HUES6 (cell line): ENCODE data around the gene GMDS.

ENCODE experiments used
- H3K27ac ChIP-seq: 2 replicates; pipeline ENCODE4 v1.7.0; 2013; ENCODE audit warnings: low read depth, mild to moderate bottlenecking, low read length, inconsistent platforms
- H3K27me3 ChIP-seq: 2 replicates; pipeline ENCODE4 v1.6.1; 2013; ENCODE audit warnings: low read length; ENCODE audit not compliant: control insufficient read depth, insufficient read depth
- H3K36me3 ChIP-seq: 2 replicates; pipeline ENCODE4 v1.6.1; 2013; ENCODE audit warnings: low read length; ENCODE audit not compliant: control insufficient read depth, insufficient read depth
- H3K4me1 ChIP-seq: 2 replicates; pipeline ENCODE4 v1.6.1; 2013; ENCODE audit warnings: low read length; ENCODE audit not compliant: control insufficient read depth, insufficient read depth
- H3K4me3 ChIP-seq: 2 replicates; pipeline ENCODE4 v1.5.1; 2013; ENCODE audit warnings: low read depth, low read length
- H3K9ac ChIP-seq: one replicate; pipeline ENCODE4 v1.6.1; 2013; ENCODE audit warnings: mild to moderate bottlenecking, low read length
- H3K9me3 ChIP-seq: 2 replicates; pipeline ENCODE4 v1.6.1; 2013; ENCODE audit warnings: low read depth, low read length; ENCODE audit not compliant: control insufficient read depth, insufficient read depth

The GMDS gene

GRCh38 chr6:1962201-1962600 lies 283.2 kb downstream of the GMDS start:
- Histone ChIP-seq H3K27me3 (no peaks in the 10 kb centered on the region), H3K36me3 (no peaks in the 10 kb centered on the region), H3K9me3 (no peaks in the 10 kb centered on the region), H3K4me3 (no peak overlapping the region), H3K27ac (no peak overlapping the region), H3K4me1 (no peaks in the 10 kb centered on the region), H3K9ac (no peak overlapping the region)

- H3K4me3 ChIP-seq = no peak overlapping the region
- no peaks in the 10 kb centered on the region for H3K27me3 ChIP-seq
- no peak overlapping the region for H3K27ac ChIP-seq
- no peaks in the 10 kb centered on the region for H3K9me3 ChIP-seq
- H3K36me3 ChIP-seq = no peaks in the 10 kb centered on the region
- H3K4me1 ChIP-seq = no peaks in the 10 kb centered on the region
- H3K9ac ChIP-seq = no peak overlapping the region
These were observed 284.8 kb downstream of the GMDS start for GRCh38 chr6:1960486-1961142.

GRCh38 chr6:1958257-1958656 lies 287.1 kb downstream of the GMDS start:
- H3K27ac ChIP-seq = no peak overlapping the region
- H3K9ac ChIP-seq = no peak overlapping the region
- no peak overlapping the region for H3K4me3 ChIP-seq
- no peaks in the 10 kb centered on the region for H3K4me1 ChIP-seq
- H3K27me3 ChIP-seq = no peaks in the 10 kb centered on the region
- H3K36me3 ChIP-seq = no peaks in the 10 kb centered on the region
- H3K9me3 ChIP-seq = no peaks in the 10 kb centered on the region

GRCh38 chr6:1957746-1958145 lies 287.7 kb downstream of the GMDS start:
- Histone ChIP-seq H3K9me3 (no peaks in the 10 kb centered on the region), H3K4me3 (no peak overlapping the region), H3K27me3 (no peaks in the 10 kb centered on the region), H3K4me1 (no peaks in the 10 kb centered on the region), H3K9ac (no peak overlapping the region), H3K27ac (no peak overlapping the region), H3K36me3 (no peaks in the 10 kb centered on the region)

- no peaks in the 10 kb centered on the region for H3K4me1 ChIP-seq
- H3K9ac ChIP-seq = no peak overlapping the region
- no peaks in the 10 kb centered on the region for H3K9me3 ChIP-seq
- no peaks in the 10 kb centered on the region for H3K27me3 ChIP-seq
- no peaks in the 10 kb centered on the region for H3K36me3 ChIP-seq
- no peak overlapping the region for H3K27ac ChIP-seq
- no peak overlapping the region for H3K4me3 ChIP-seq
These were observed 292.6 kb downstream of the GMDS start for GRCh38 chr6:1952740-1953360.

GRCh38 chr6:1950631-1951030 lies 294.8 kb downstream of the GMDS start:
- no peaks in the 10 kb centered on the region for H3K27me3 ChIP-seq
- no peaks in the 10 kb centered on the region for H3K9me3 ChIP-seq
- peaks cover 2% of the 10 kb centered on the region; the same call in 1 of the 2 replicates for H3K4me1 ChIP-seq
- H3K27ac ChIP-seq = no peak overlapping the region
- no peak overlapping the region for H3K4me3 ChIP-seq
- no peak overlapping the region for H3K9ac ChIP-seq
- H3K36me3 ChIP-seq = no peaks in the 10 kb centered on the region

GRCh38 chr6:1949538-1949937 lies 295.9 kb downstream of the GMDS start:
- no peaks in the 10 kb centered on the region for H3K36me3 ChIP-seq
- H3K4me1 ChIP-seq = peaks cover 8% of the 10 kb centered on the region; the same call in 1 of the 2 replicates
- H3K4me3 ChIP-seq = no peak overlapping the region
- no peaks in the 10 kb centered on the region for H3K27me3 ChIP-seq
- no peak overlapping the region for H3K9ac ChIP-seq
- no peak overlapping the region for H3K27ac ChIP-seq
- no peaks in the 10 kb centered on the region for H3K9me3 ChIP-seq

GRCh38 chr6:1947922-1948321 lies 297.5 kb downstream of the GMDS start:
- H3K27me3 ChIP-seq = no peaks in the 10 kb centered on the region
- no peak overlapping the region for H3K4me3 ChIP-seq
- H3K9ac ChIP-seq = no peak overlapping the region
- no peaks in the 10 kb centered on the region for H3K36me3 ChIP-seq
- no peak overlapping the region for H3K27ac ChIP-seq
- H3K4me1 ChIP-seq = peaks cover 8% of the 10 kb centered on the region; the same call in 1 of the 2 replicates
- no peaks in the 10 kb centered on the region for H3K9me3 ChIP-seq

GRCh38 chr6:1946583-1946982 lies 298.8 kb downstream of the GMDS start:
- H3K27ac ChIP-seq = no peak overlapping the region

GRCh38 chr6:1945235-1945832 lies 300.1 kb downstream of the GMDS start:
- no peaks in the 10 kb centered on the region for H3K27me3 ChIP-seq
- H3K9ac ChIP-seq = no peak overlapping the region
- H3K4me3 ChIP-seq = no peak overlapping the region
- H3K9me3 ChIP-seq = no peaks in the 10 kb centered on the region
- H3K36me3 ChIP-seq = no peaks in the 10 kb centered on the region
- H3K27ac ChIP-seq = no peak overlapping the region
- H3K4me1 ChIP-seq = peaks cover 8% of the 10 kb centered on the region; the same call in 1 of the 2 replicates

More at GRCh38 chr6:1946583-1946982, 298.8 kb downstream of the GMDS start:
- Histone ChIP-seq H3K9ac (no peak overlapping the region), H3K9me3 (no peaks in the 10 kb centered on the region), H3K4me1 (peaks cover 8% of the 10 kb centered on the region; the same call in 1 of the 2 replicates), H3K27me3 (no peaks in the 10 kb centered on the region), H3K4me3 (no peak overlapping the region), H3K36me3 (no peaks in the 10 kb centered on the region)

- Histone ChIP-seq H3K27ac (no peak overlapping the region), H3K27me3 (no peaks in the 10 kb centered on the region), H3K36me3 (no peaks in the 10 kb centered on the region), H3K9me3 (no peaks in the 10 kb centered on the region), H3K9ac (no peak overlapping the region), H3K4me1 (peaks cover 8% of the 10 kb centered on the region; the same call in 1 of the 2 replicates), H3K4me3 (no peak overlapping the region)
These were observed 302.6 kb downstream of the GMDS start for GRCh38 chr6:1942834-1943233.
